H1 (cell line): ENCODE data around the gene PRKD1. TPM values are rescaled to one million over a fixed set of nuclear protein-coding genes. Genes with fewer than 3 reads are reported as not detected.

ENCODE experiments used
- CTCF ChIA-PET: fragments of 300-600 bp; sonication (Branson Sonifier 250); formaldehyde crosslinking; loops from one replicate; lab custom pipeline; 2021; ENCODE audit not compliant: partially characterized antibody; lab: Charles Lee
- POLR2A ChIA-PET: fragments of 300-600 bp; sonication (Branson Sonifier 250); formaldehyde crosslinking; loops from one replicate; lab custom pipeline; 2021; ENCODE audit warnings: inconsistent platforms; ENCODE audit not compliant: partially characterized antibody; lab: Charles Lee
- DNase-seq, 2 experiments: peaks; one replicate each; pipeline versions ENCODE4 v3.0.0 to v3.0.0-alpha.2; 2010 to 2022; ENCODE audit warnings: low spot score in 2 of 2, low read depth in 1 of 2, mixed read lengths in 1 of 2
- FAIRE-seq: peaks from 2 replicates; lab custom pipeline; 2011; peaks lifted over from hg19 to GRCh38; lab: Jason Lieb, UNC
- H2AFZ ChIP-seq: 2 replicates; pipeline ENCODE4 v1.8.1; 2012; ENCODE audit warnings: low read length, inconsistent platforms
- H2AK5ac ChIP-seq: 2 replicates; pipeline ENCODE4 v1.6.1; 2013; ENCODE audit warnings: low read depth, low read length
- H2BK120ac ChIP-seq: replicated peaks from 2 replicates; pipeline ENCODE3; 2013; ENCODE audit warnings: low read depth, low read length, inconsistent platforms
- H2BK12ac ChIP-seq: 2 replicates; pipeline ENCODE4 v1.6.1; 2013; ENCODE audit warnings: low read depth, low read length
- H2BK15ac ChIP-seq: 2 replicates; pipeline ENCODE4 v1.6.1; 2013; ENCODE audit warnings: low read length
- H2BK20ac ChIP-seq: 2 replicates; pipeline ENCODE4 v1.6.1; 2013; ENCODE audit warnings: low read length
- H2BK5ac ChIP-seq: 2 replicates; pipeline ENCODE4 v1.6.1; 2013; ENCODE audit warnings: low read depth, low read length
- H3K14ac ChIP-seq: 2 replicates; pipeline ENCODE4 v1.6.1; 2013; ENCODE audit warnings: inconsistent platforms; ENCODE audit not compliant: insufficient read length
- H3K18ac ChIP-seq: 2 replicates; pipeline ENCODE4 v1.6.1; 2013; ENCODE audit warnings: low read length; ENCODE audit errors: extremely low read depth
- H3K23ac ChIP-seq: 2 replicates; pipeline ENCODE4 v1.6.1; 2013; ENCODE audit warnings: inconsistent platforms; ENCODE audit not compliant: insufficient read length
- H3K23me2 ChIP-seq: 2 replicates; pipeline ENCODE4 v1.6.1; 2013; ENCODE audit warnings: low read depth, low read length
- H3K27ac ChIP-seq: 2 replicates; pipeline ENCODE4 v1.6.1; 2011; ENCODE audit warnings: low read depth, low read length, inconsistent platforms
- H3K27me3 ChIP-seq, 4 experiments: replicated peaks in 1 of 4; 1 replicate in 1 of 4; 2 replicates in 3 of 4; pipeline versions ENCODE4 v1.6.1 to v1.8.1; 2011 to 2013; ENCODE audit warnings: low read length in 3 of 4, mild to moderate bottlenecking in 3 of 4, inconsistent platforms in 2 of 4, mixed read lengths in 2 of 4, moderate library complexity in 1 of 4; ENCODE audit not compliant: control insufficient read depth in 3 of 4, insufficient read depth in 3 of 4; ENCODE audit errors: extremely low read depth in 1 of 4
- H3K36me3 ChIP-seq, 4 experiments: 2 replicates each; pipeline versions ENCODE4 v1.6.1 to v1.8.1; 2011 to 2013; ENCODE audit warnings: mild to moderate bottlenecking in 4 of 4, low read length in 3 of 4, moderate library complexity in 2 of 4, control low read depth in 1 of 4, inconsistent platforms in 1 of 4; ENCODE audit not compliant: insufficient read depth in 4 of 4, control insufficient read depth in 2 of 4
- H3K4ac ChIP-seq: replicated peaks from 2 replicates; pipeline ENCODE3; 2013; ENCODE audit warnings: low read length, low read depth, mixed read lengths, inconsistent platforms; ENCODE audit not compliant: insufficient read length
- H3K4me1 ChIP-seq, 4 experiments: replicated peaks in 1 of 4; 1 replicate in 1 of 4; 2 replicates in 3 of 4; pipeline versions ENCODE4 v1.6.1 to v1.8.1; 2011 to 2013; ENCODE audit warnings: low read length in 3 of 4, inconsistent platforms in 2 of 4, mixed read lengths in 1 of 4; ENCODE audit not compliant: insufficient read depth in 4 of 4, control insufficient read depth in 3 of 4
- H3K4me2 ChIP-seq, 2 experiments: 2 replicates each; pipeline versions ENCODE4 v1.6.1 to v1.8.1; 2011 to 2013; ENCODE audit warnings: low read depth in 2 of 2, low read length in 2 of 2, control low read depth in 1 of 2, inconsistent platforms in 1 of 2, mild to moderate bottlenecking in 1 of 2; ENCODE audit not compliant: insufficient read depth in 1 of 2
- H3K4me3 ChIP-seq, 4 experiments: fragments of 200-600, 300-600 bp in 1 of 4; sonication (generic), shearing (Covaris generic), sonication (Bioruptor Twin) in 1 of 4; 2 replicates each; pipeline versions ENCODE4 v1.5.1 to v1.8.1; 2011 to 2016; ENCODE audit warnings: low read length in 4 of 4, low read depth in 3 of 4, control low read depth in 2 of 4, inconsistent platforms in 2 of 4, mild to moderate bottlenecking in 2 of 4, mixed read lengths in 1 of 4, moderate library complexity in 1 of 4; ENCODE audit not compliant: insufficient read depth in 2 of 4; ENCODE audit errors: extremely low read depth in 1 of 4
- H3K56ac ChIP-seq: replicated peaks from 2 replicates; pipeline ENCODE3; 2013; ENCODE audit warnings: low read depth, mild to moderate bottlenecking, mixed read lengths, low read length, inconsistent platforms; ENCODE audit not compliant: insufficient read length
- H3K79me1 ChIP-seq: 2 replicates; pipeline ENCODE4 v1.6.1; 2013; ENCODE audit warnings: low read depth, low read length, control low read depth
- H3K79me2 ChIP-seq, 2 experiments: 2 replicates each; pipeline versions ENCODE4 v1.6.1 to v1.8.1; 2012 to 2013; ENCODE audit warnings: low read length in 2 of 2, mild to moderate bottlenecking in 2 of 2, inconsistent platforms in 1 of 2; ENCODE audit not compliant: insufficient read depth in 2 of 2, control insufficient read depth in 1 of 2
- H3K9ac ChIP-seq, 4 experiments: replicated peaks in 1 of 4; 1 replicate in 1 of 4; 2 replicates in 3 of 4; pipeline versions ENCODE4 v1.6.1 to v1.8.1; 2011 to 2013; ENCODE audit warnings: low read depth in 3 of 4, low read length in 3 of 4, control low read depth in 2 of 4, mild to moderate bottlenecking in 2 of 4, moderate library complexity in 2 of 4, inconsistent platforms in 1 of 4; ENCODE audit errors: extremely low read depth in 1 of 4
- H3K9me3 ChIP-seq, 2 experiments: 2 replicates each; pipeline versions ENCODE4 v1.6.1 to v1.8.1; 2012 to 2013; ENCODE audit warnings: mild to moderate bottlenecking in 2 of 2, moderate library complexity in 2 of 2, control low read depth in 1 of 2, inconsistent platforms in 1 of 2, low read depth in 1 of 2, low read length in 1 of 2, mixed read lengths in 1 of 2; ENCODE audit not compliant: insufficient read depth in 2 of 2
- H4K20me1 ChIP-seq, 2 experiments: replicated peaks in 1 of 2; 2 replicates each; pipeline versions ENCODE3 to v1.8.1; 2011 to 2013; ENCODE audit warnings: inconsistent platforms in 2 of 2, low read length in 2 of 2, mild to moderate bottlenecking in 1 of 2; ENCODE audit not compliant: insufficient read depth in 2 of 2, control insufficient read depth in 1 of 2
- H4K5ac ChIP-seq: 2 replicates; pipeline ENCODE4 v1.6.1; 2013; ENCODE audit warnings: low read length, low read depth, mixed read lengths, inconsistent platforms; ENCODE audit not compliant: insufficient read length
- H4K8ac ChIP-seq: 2 replicates; pipeline ENCODE4 v1.8.0; 2013; ENCODE audit warnings: mild to moderate bottlenecking, moderate library complexity, low read length, inconsistent platforms; ENCODE audit not compliant: insufficient read depth; ENCODE audit errors: extremely low read depth
- H4K91ac ChIP-seq: replicated peaks from 2 replicates; pipeline ENCODE3; 2013; ENCODE audit warnings: low read length, mixed read lengths, inconsistent platforms; ENCODE audit not compliant: insufficient read length
- KDM1A ChIP-seq: fragments of 200-600, 300-600 bp; sonication (generic); IDR thresholded peaks from 2 replicates; pipeline ENCODE4 v1.7.1; 2016; ENCODE audit warnings: mild to moderate bottlenecking, low read length, borderline replicate concordance
- RAD21 ChIP-seq, 2 experiments: IDR thresholded peaks in 1 of 2; conservative IDR thresholded peaks in 1 of 2; 2 replicates each; pipeline ENCODE4 v1.6.1; 2011; ENCODE audit warnings: low read depth in 2 of 2, low read length in 2 of 2, improper control_type of control experiment in 1 of 2, inconsistent platforms in 1 of 2, mild to moderate bottlenecking in 1 of 2, moderate library complexity in 1 of 2
- RNF2 ChIP-seq: fragments of 200-900, 300-1000 bp; sonication (generic); IDR thresholded peaks from 2 replicates; pipeline ENCODE4 v1.7.1; 2016; ENCODE audit warnings: borderline replicate concordance, low read depth, mild to moderate bottlenecking, antibody characterized with exemption, low read length; ENCODE audit not compliant: poor library complexity, severe bottlenecking; ENCODE audit errors: missing control alignments
- WGBS, 2 experiments: shearing (Covaris generic) in 1 of 2; methylation state at CpG; one replicate each; pipeline versions ENCODE4 v1.1.6 to v1.1.7; 2013 to 2015; ENCODE audit warnings: low lambda C conversion rate in 2 of 2, mixed read lengths in 2 of 2, inconsistent platforms in 1 of 2, low coverage in 1 of 2, missing lambda C conversion rate in 1 of 2; ENCODE audit not compliant: insufficient replicate concordance in 2 of 2, insufficient coverage in 1 of 2, insufficient read length in 1 of 2; ENCODE audit errors: extremely low coverage in 1 of 2, missing lambda C conversion rate in 1 of 2; 5-methylcytosine and 5-hydroxymethylcytosine counted together
- polyA plus RNA-seq, 7 experiments: library from polyadenylated mRNA; depleted of rRNA in 3 of 7; stranded (reverse) in 5 of 7; unstranded in 2 of 7; fragments of >200 nt in 5 of 7; fragments of 200-250 nt in 2 of 7; gene quantifications; 1 replicate in 5 of 7; 2 replicates in 1 of 7; 4 replicates in 1 of 7; pipeline versions ENCODE4 v1.2.1 to v1.2.3, GENCODE V29; 2011 to 2013; ENCODE audit warnings: missing spikeins in 2 of 7, mixed read lengths in 2 of 7
- total RNA-seq: library from RNA; stranded (reverse); fragmentation: NEBNext Ultra II Directional; extraction: Animal tissue kit (Norgen Biotek cat#: 25700); gene quantifications from 2 replicates; pipeline ENCODE4 v1.2.1, GENCODE V29; 2021

PRKD1 gene
- total and polyA plus RNA-seq, 2 of the 8 experiments (the other 6 are each of a cell fraction or from before 2014, with no cell fraction given), result 3.6 to 6.8 TPM

DNA sequence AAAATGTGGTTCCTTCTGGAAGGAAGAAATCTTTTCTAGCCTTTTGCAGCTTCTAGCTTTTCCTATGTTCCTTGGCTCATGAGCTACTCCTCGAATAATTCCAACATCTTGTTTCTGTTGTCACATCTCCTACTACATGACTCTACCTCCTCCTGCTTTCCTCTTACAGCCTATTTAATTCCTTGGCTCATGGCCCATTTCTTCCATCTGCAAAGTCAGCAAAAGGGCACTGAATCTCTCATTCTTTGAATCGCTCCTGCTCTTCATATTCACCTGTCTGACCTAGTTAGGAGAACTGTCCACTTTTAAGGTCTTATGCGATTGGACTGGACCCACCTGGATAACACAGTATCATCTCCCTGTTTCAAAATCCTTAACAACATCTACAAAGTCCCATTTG is 15.8 kb downstream of the PRKD1 start:
- FAIRE-seq (no peak), DNase-seq (no peak)
- CTCF ChIA-PET, result no interaction called here
- Histone ChIP-seq H3K27me3 (no peaks in the 10 kb centered on the region), H3K18ac (no peak overlapping the region), H3K23ac (no peak overlapping the region), H2AFZ (no peak overlapping the region), H2BK12ac (no peak overlapping the region), H3K4me3 (no peak overlapping the region), H4K91ac (no peak overlapping the region), H3K79me2 (no peaks in the 10 kb centered on the region), H3K56ac (no peak overlapping the region), H3K79me1 (no peaks in the 10 kb centered on the region), H3K27ac (no peak overlapping the region), H3K23me2 (no peaks in the 10 kb centered on the region), H2AK5ac (no peak overlapping the region), H2BK5ac (no peak overlapping the region), H3K4ac (no peak overlapping the region), H3K36me3 (no peaks in the 10 kb centered on the region), H4K20me1 (no peaks in the 10 kb centered on the region), H3K14ac (no peak overlapping the region), H4K5ac (no peak overlapping the region), H2BK15ac (no peak overlapping the region), H3K4me1 (no peaks in the 10 kb centered on the region), H3K9ac (no peak overlapping the region), H2BK120ac (no peak overlapping the region), H2BK20ac (no peak overlapping the region), H3K9me3 (peaks cover 0 to 8% of the 10 kb centered on the region in 2 experiments; a peak in 2 of 4 replicates), H4K8ac (no peak overlapping the region), H3K4me2 (no peak overlapping the region)
- POLR2A ChIA-PET, result no interaction called here
- 91% methylated on average over 3 of the region's 3 CpGs; no CpG with 5 or more reads in 1 of the 2 experiments for WGBS, 2 experiments
- TF ChIP-seq RNF2 (no peak), KDM1A (no peak), RAD21 (IDR thresholded peaks at IDR 0.05 in 1 of 2, conservative IDR thresholded peaks at IDR 0.05 in 1 of 2; ENCODE audit: low read depth in 2 of 2, low read length in 2 of 2) (no peak)
